Skeletal muscle satellite cell (primary cell): ENCODE results near the gene ZNF112.

Source experiments
- H3K27me3 ChIP-seq: 2 replicates; pipeline ENCODE4 v1.7.0; 2013; ENCODE audit warnings: low read length; ENCODE audit not compliant: control insufficient read depth, insufficient read depth
- H3K36me3 ChIP-seq: 2 replicates; pipeline ENCODE4 v1.7.0; 2013; ENCODE audit warnings: mild to moderate bottlenecking, control low read depth, low read length; ENCODE audit not compliant: insufficient read depth
- H3K4me1 ChIP-seq: 2 replicates; pipeline ENCODE4 v1.7.0; 2013; ENCODE audit warnings: low read length; ENCODE audit not compliant: control insufficient read depth, insufficient read depth
- H3K4me2 ChIP-seq: 2 replicates; pipeline ENCODE4 v1.7.0; 2013; ENCODE audit warnings: mild to moderate bottlenecking, low read length
- H3K4me3 ChIP-seq: 2 replicates; pipeline ENCODE4 v1.7.0; 2013; ENCODE audit warnings: low read length
- H3K9ac ChIP-seq: 2 replicates; pipeline ENCODE4 v1.7.0; 2013; ENCODE audit warnings: mild to moderate bottlenecking, low read depth, low read length, moderate library complexity
- H3K9me3 ChIP-seq: replicated peaks from 2 replicates; pipeline ENCODE4 v1.7.0; 2013; ENCODE audit warnings: mild to moderate bottlenecking, control low read depth, low read length

Gene ZNF112

GRCh38 chr19:44332145-44332544 lies 24.3 kb downstream of the ZNF112 start:
- Histone ChIP-seq H3K36me3 (peaks cover 80% of the 10 kb centered on the region), H3K9me3 (no peaks in the 10 kb centered on the region)

DNA sequence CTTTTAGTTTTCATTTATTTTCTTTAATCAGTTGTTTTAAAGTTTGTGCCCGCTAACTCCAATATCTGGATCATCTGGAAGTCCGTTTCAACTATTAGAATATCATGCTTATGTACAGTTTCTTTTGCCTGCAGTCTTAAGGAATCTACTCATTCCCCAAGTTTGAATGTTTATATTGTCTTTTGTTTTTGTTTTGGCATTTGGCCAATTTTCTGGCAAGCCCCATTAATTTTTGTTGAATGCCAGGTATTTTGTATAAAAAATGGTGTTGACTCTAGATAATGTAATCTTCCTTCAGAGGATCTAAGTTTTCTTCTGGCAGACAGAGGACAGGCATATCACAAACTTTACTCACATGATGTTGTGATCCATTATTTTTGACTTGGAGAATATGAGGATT lies 40.6 kb downstream of the ZNF112 start:
- Histone ChIP-seq H3K9me3 (peaks cover 2% of the 10 kb centered on the region), H3K9ac (no peak overlapping the region)

More at GRCh38 chr19:44332145-44332544, 24.3 kb downstream of the ZNF112 start:
- no peak overlapping the region for H3K4me3 ChIP-seq
- no peaks in the 10 kb centered on the region for H3K27me3 ChIP-seq
- H3K4me2 ChIP-seq, result no peak overlapping the region
- H3K9ac ChIP-seq, result no peak overlapping the region
- H3K4me1 ChIP-seq, result no peaks in the 10 kb centered on the region

GRCh38 chr19:44313231-44313630 lies 43.2 kb downstream of the ZNF112 start:
- Histone ChIP-seq H3K36me3 (no peaks in the 10 kb centered on the region), H3K4me3 (no peak overlapping the region), H3K9ac (no peak overlapping the region), H3K4me2 (no peak overlapping the region), H3K27me3 (no peaks in the 10 kb centered on the region), H3K9me3 (no peaks in the 10 kb centered on the region), H3K4me1 (no peaks in the 10 kb centered on the region)

More for the DNA sequence above, 40.6 kb downstream of the ZNF112 start:
- H3K4me2 ChIP-seq, result no peak overlapping the region
- no peak overlapping the region for H3K4me3 ChIP-seq
- H3K36me3 ChIP-seq, result no peaks in the 10 kb centered on the region
- H3K4me1 ChIP-seq, result no peaks in the 10 kb centered on the region
- H3K27me3 ChIP-seq, result no peaks in the 10 kb centered on the region

DNA sequence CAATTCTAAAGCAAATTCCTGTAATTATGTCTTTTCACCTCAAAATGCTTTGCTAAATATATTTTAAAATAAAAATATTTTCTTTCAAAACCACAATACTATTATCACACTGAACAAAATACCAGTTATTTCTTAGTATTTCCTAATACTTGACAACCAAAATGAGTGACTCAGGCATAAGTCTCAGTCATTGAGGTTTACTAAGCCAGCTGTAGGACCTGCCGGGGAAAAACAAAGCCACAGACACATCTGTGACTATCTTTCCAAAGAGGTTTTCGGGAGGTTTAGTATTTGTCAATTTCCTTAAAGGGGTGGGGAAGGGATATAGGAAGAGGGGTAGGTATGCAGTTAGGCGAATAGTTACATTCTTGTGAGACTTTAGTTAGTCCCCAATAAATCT lies 48.5 kb downstream of the ZNF112 start:
- H3K4me2 ChIP-seq, result no peak overlapping the region
- H3K27me3 ChIP-seq, result no peaks in the 10 kb centered on the region
- H3K4me1 ChIP-seq, result peaks cover 13% of the 10 kb centered on the region
- H3K36me3 ChIP-seq, result no peaks in the 10 kb centered on the region
- H3K9me3 ChIP-seq, result no peaks in the 10 kb centered on the region
- H3K4me3 ChIP-seq, result no peak overlapping the region
- H3K9ac ChIP-seq, result no peak overlapping the region

DNA sequence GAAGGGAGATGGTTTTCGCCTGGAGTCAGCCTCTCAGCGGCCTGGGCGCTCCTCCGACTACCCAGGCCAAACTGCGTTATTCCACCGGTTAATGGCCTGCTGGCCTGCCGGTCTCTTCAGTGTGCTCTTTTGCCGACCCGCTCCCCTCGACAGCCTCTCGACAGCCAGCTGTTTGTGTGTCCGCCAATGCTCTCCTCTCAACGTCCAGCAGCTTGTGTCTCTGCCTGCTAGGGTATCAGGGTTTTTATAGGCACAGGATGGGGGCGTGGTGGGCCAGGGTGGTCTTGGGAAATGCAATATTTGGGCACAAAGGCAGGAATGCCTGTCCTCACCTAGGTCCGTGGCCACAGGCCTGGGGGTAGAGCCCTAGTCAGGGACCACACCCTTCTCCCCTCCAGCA lies 50.2 kb downstream of the ZNF112 start:
- H3K36me3 ChIP-seq, result peaks cover 3% of the 10 kb centered on the region
- no peaks in the 10 kb centered on the region for H3K9me3 ChIP-seq
- no peak overlapping the region for H3K4me3 ChIP-seq
- H3K4me2 ChIP-seq, result no peak overlapping the region
- H3K4me1 ChIP-seq, result peaks cover 13% of the 10 kb centered on the region
- no peaks in the 10 kb centered on the region for H3K27me3 ChIP-seq
- H3K9ac ChIP-seq, result no peak overlapping the region

GRCh38 chr19:44305457-44305856 lies 51.0 kb downstream of the ZNF112 start:
- peak overlapping the region; percentile 78 for H3K4me3 ChIP-seq
- H3K36me3 ChIP-seq, result peaks cover 3% of the 10 kb centered on the region
- peaks cover 13% of the 10 kb centered on the region for H3K4me1 ChIP-seq
- no peaks in the 10 kb centered on the region for H3K9me3 ChIP-seq
- H3K4me2 ChIP-seq, result peak overlapping the region; percentile 87
- H3K27me3 ChIP-seq, result no peaks in the 10 kb centered on the region
- H3K9ac ChIP-seq, result no peak overlapping the region

- Histone ChIP-seq H3K4me3 (peak within 1 kb of the TSS; percentile 78), H3K36me3 (peaks cover 6% of the 10 kb centered on the region)
Observed at GRCh38 chr19:44304659-44305193, 51.8 kb downstream of the ZNF112 start, which contains the start of gene ZNF235. ZNF235 (minus strand) TSS chr19:44305025; CDS start chr19:44303404, 1,621 bp downstream.

DNA sequence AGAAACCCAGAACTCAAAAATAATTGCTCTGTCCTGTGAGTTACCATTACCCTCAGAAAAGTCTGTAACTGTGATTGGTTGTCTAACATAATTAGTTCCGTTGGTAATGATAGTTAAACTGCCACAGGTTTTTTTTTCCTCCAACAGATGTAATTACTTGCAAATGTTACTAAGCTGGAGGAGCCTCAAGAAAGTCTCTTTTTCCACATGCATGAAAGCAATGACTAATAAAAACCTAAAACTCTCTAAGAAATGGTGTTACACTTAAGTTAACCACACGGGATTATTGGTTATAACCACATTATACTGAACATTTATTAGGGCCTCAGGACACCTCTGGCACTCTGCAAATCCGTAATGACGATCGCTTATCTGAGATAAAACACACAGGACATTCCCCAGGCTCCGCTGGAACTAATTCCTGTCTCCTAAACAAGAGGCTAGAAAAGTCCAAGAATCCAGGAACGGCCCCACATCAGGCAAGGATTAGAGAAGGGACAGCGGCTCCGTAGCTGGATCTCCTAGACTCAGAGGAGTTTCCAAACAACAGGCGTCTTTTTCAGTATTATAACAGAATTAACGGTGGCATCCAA lies 52.4 kb downstream of the ZNF112 start:
- Histone ChIP-seq H3K9me3 (no peaks in the 10 kb centered on the region), H3K4me3 (peak overlapping the region; percentile 78), H3K4me1 (peaks cover 13% of the 10 kb centered on the region), H3K27me3 (no peaks in the 10 kb centered on the region), H3K9ac (peak overlapping the region; percentile 81), H3K36me3 (peaks cover 13% of the 10 kb centered on the region), H3K4me2 (peak overlapping the region; percentile 87)

More at GRCh38 chr19:44304659-44305193, 51.8 kb downstream of the ZNF112 start, which contains the start of gene ZNF235:
- peaks cover 13% of the 10 kb centered on the region for H3K4me1 ChIP-seq
- peak within 1 kb of the TSS; percentile 81 for H3K9ac ChIP-seq
- peak within 1 kb of the TSS; percentile 87 for H3K4me2 ChIP-seq
- no peaks in the 10 kb centered on the region for H3K27me3 ChIP-seq
- H3K9me3 ChIP-seq, result no peaks in the 10 kb centered on the region

DNA sequence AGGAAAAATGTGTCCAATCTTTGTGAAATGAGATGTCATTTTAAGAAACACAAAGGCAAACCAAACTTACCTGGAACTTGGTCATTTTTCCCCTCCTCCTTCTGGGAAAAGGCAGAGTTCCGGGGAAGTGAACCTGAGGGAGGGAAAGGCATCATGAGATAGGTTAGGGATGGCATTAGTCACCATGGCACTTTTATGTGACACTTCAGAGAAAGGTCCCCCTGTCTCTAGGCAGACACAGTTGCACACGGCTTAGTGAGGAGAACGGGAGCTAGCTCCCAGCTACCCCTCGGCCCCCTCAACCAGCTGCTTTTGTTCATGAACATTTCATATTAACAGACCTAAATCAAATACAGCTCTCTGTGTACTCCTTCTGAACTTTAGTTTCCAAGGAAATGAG lies 53.2 kb downstream of the ZNF112 start:
- peak overlapping the region; percentile 78 for H3K4me3 ChIP-seq

DNA sequence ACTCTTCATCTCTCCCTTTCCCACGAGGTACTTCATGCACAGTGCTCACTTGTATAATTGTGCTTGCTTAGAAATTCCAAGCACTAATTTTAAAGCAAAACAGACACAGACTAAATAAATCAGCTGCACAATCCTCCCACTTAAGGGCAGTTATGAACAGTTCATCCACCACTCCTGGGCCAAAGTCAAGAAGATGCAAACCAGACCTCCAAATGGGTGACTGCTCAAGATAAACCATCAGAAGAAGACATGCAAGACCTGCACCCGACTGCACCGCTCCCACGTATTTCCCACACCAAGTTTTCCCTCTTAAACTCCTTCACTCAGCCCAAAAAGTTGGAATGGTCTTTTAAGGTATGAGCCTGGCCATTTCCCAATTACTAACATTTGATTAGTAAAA lies 71.5 kb downstream of the ZNF112 start:
- Histone ChIP-seq H3K27me3 (no peaks in the 10 kb centered on the region), H3K9me3 (peaks cover 2% of the 10 kb centered on the region), H3K36me3 (peaks cover 24% of the 10 kb centered on the region), H3K4me2 (no peak overlapping the region), H3K4me3 (no peak overlapping the region), H3K9ac (no peak overlapping the region), H3K4me1 (peaks cover 7% of the 10 kb centered on the region)

More for the DNA sequence above, 53.2 kb downstream of the ZNF112 start:
- Histone ChIP-seq H3K4me2 (peak overlapping the region; percentile 87), H3K9ac (peak overlapping the region; percentile 81), H3K36me3 (peaks cover 15% of the 10 kb centered on the region), H3K27me3 (no peaks in the 10 kb centered on the region), H3K4me1 (peaks cover 13% of the 10 kb centered on the region), H3K9me3 (no peaks in the 10 kb centered on the region)

DNA sequence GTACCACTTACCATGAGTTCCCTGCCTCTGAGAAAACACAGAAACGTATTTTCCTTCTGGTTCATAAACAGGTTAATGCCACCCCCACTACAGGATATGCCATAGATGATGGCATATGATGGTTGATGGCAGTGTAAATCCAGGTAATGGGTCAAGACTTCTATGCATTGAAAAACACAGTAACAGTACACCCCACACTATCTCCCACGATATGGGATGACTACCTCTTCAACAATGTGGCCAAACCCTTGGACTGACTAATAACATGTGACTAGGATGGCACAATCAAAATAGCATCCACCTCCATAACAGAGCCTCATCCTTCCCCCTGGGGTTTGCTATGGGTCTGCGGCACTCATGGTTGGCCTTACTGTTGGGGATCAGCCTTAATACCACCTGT lies 73.6 kb downstream of the ZNF112 start:
- no peak overlapping the region for H3K4me3 ChIP-seq
- peaks cover 9% of the 10 kb centered on the region for H3K36me3 ChIP-seq
- no peak overlapping the region for H3K4me2 ChIP-seq
- H3K9me3 ChIP-seq, result peaks cover 2% of the 10 kb centered on the region
- H3K9ac ChIP-seq, result no peak overlapping the region
- peaks cover 10% of the 10 kb centered on the region for H3K4me1 ChIP-seq
- no peaks in the 10 kb centered on the region for H3K27me3 ChIP-seq

GRCh38 chr19:44280916-44281315 lies 75.6 kb downstream of the ZNF112 start:
- H3K9ac ChIP-seq, result no peak overlapping the region
- no peak overlapping the region for H3K4me3 ChIP-seq
- H3K4me1 ChIP-seq, result peaks cover 11% of the 10 kb centered on the region
- peaks cover 2% of the 10 kb centered on the region for H3K9me3 ChIP-seq
- no peaks in the 10 kb centered on the region for H3K36me3 ChIP-seq
- no peak overlapping the region for H3K4me2 ChIP-seq
- H3K27me3 ChIP-seq, result no peaks in the 10 kb centered on the region
